Measurements from ENCODE around the gene EFNA1.

The EFNA1 gene

GRCh38 chr1:155135415-155136028, 7.8 kb downstream of the EFNA1 start, which contains the start of gene SLC50A1:
TSS of gene SLC50A1 (plus strand) at chr1:155135852. CDS start at chr1:155135912, 60 bp downstream.
- TF ChIP-seq CTCF (IDR thresholded peaks at IDR 0.05; ENCODE audit: low read depth, low read length, missing control alignments): no peak
- peak within 1 kb of the TSS; percentile 74 for H3K4me3 ChIP-seq (ENCODE audit: low read depth, low read length)
- peak; percentile 61 for DNase-seq (ENCODE audit: low read depth)

GRCh38 chr1:155136748-155137147, 9.1 kb downstream of the EFNA1 start:
- TF ChIP-seq CTCF (IDR thresholded peaks at IDR 0.05; ENCODE audit: low read depth, low read length, missing control alignments): no peak
- H3K4me3 ChIP-seq (ENCODE audit: low read depth, low read length): peak overlapping the region; percentile 74
- no peak for DNase-seq (ENCODE audit: low read depth)

- H3K4me3 ChIP-seq (ENCODE audit: low read depth, low read length): peak overlapping the region; percentile 74
- DNase-seq (ENCODE audit: low read depth): no peak
- TF ChIP-seq CTCF (IDR thresholded peaks at IDR 0.05; ENCODE audit: low read depth, low read length, missing control alignments): no peak
These were observed 9.7 kb downstream of the EFNA1 start for GRCh38 chr1:155137154-155137949.

GRCh38 chr1:155139895-155140629, 12.4 kb downstream of the EFNA1 start, which contains the start of gene DPM3:
TSS of gene DPM3 (minus strand) at chr1:155140531. CDS start at chr1:155140240, 291 bp downstream.
- TF ChIP-seq CTCF (IDR thresholded peaks at IDR 0.05; ENCODE audit: low read depth, low read length, missing control alignments): no peak
- peak; percentile 54 for DNase-seq (ENCODE audit: low read depth)

GRCh38 chr1:155140630-155140953, 12.9 kb downstream of the EFNA1 start:
- no peak for TF ChIP-seq CTCF (IDR thresholded peaks at IDR 0.05; ENCODE audit: low read depth, low read length, missing control alignments)
- DNase-seq (ENCODE audit: low read depth): no peak
- peak overlapping the region; percentile 83 for H3K4me3 ChIP-seq (ENCODE audit: low read depth, low read length)

More at GRCh38 chr1:155139895-155140629, 12.4 kb downstream of the EFNA1 start, which contains the start of gene DPM3:
- peak within 1 kb of the TSS; percentile 83 for H3K4me3 ChIP-seq (ENCODE audit: low read depth, low read length)

- no peak overlapping the region for H3K4me3 ChIP-seq (ENCODE audit: low read depth, low read length)
These were observed 14.1 kb downstream of the EFNA1 start for GRCh38 chr1:155141749-155142148.

More at GRCh38 chr1:155141749-155142148, 14.1 kb downstream of the EFNA1 start:
- no peak for DNase-seq (ENCODE audit: low read depth)
- no peak for TF ChIP-seq CTCF (IDR thresholded peaks at IDR 0.05; ENCODE audit: low read depth, low read length, missing control alignments)

All from GM12864 (cell line).